Natural killer cell (primary cell): ENCODE results near the gene GCLC. TPM values are rescaled to one million over a fixed set of nuclear protein-coding genes. Genes with fewer than 3 reads are reported as not detected.

Source experiments
- ATAC-seq, 3 donors: fragments of 150-1000 bp in 2 of 3; fragments of 200-7000 bp in 1 of 3; cut with Tn5 transposase; 1 replicate in 1 of 3; 2 replicates in 2 of 3; pipeline ENCODE4 v1.10.0; 2021; ENCODE audit warnings: mild to moderate bottlenecking in 2 of 3, moderate library complexity in 2 of 3
- DNase-seq, 2 donors: peaks; one replicate each; pipeline versions ENCODE4 v3.0.0 to v3.0.0-alpha.2; 2013 to 2021; ENCODE audit warnings: mixed read lengths in 1 of 2
- H3K27ac ChIP-seq: one replicate; pipeline ENCODE4 v1.5.1; 2013; ENCODE audit warnings: mild to moderate bottlenecking, low read length
- H3K27me3 ChIP-seq: one replicate; pipeline ENCODE4 v1.6.1; 2013; ENCODE audit warnings: low read length; ENCODE audit not compliant: control insufficient read depth, insufficient read depth
- H3K36me3 ChIP-seq: one replicate; pipeline ENCODE4 v1.6.1; 2013; ENCODE audit warnings: low read length; ENCODE audit not compliant: control insufficient read depth, insufficient read depth
- H3K4me1 ChIP-seq: one replicate; pipeline ENCODE4 v1.6.1; 2013; ENCODE audit warnings: low read length; ENCODE audit not compliant: control insufficient read depth, insufficient read depth
- H3K4me3 ChIP-seq: one replicate; pipeline ENCODE4 v1.5.1; 2013; ENCODE audit warnings: low read length
- H3K9me3 ChIP-seq: one replicate; pipeline ENCODE4 v1.6.1; 2013; ENCODE audit warnings: low read length; ENCODE audit not compliant: control insufficient read depth, insufficient read depth
- H3K27ac Mint-ChIP-seq, 2 donors: one replicate each; pipeline ENCODE4 v1.8.0; 2022; ENCODE audit warnings: mild to moderate bottlenecking in 2 of 2, mixed read lengths in 2 of 2, moderate library complexity in 1 of 2
- H3K27me3 Mint-ChIP-seq, 2 donors: one replicate each; pipeline ENCODE4 v1.8.0; 2022; ENCODE audit warnings: low read depth in 2 of 2, mixed read lengths in 2 of 2
- H3K36me3 Mint-ChIP-seq: one replicate; pipeline ENCODE4 v1.8.0; 2022; ENCODE audit warnings: mixed read lengths
- H3K4me1 Mint-ChIP-seq, 2 donors: one replicate each; pipeline ENCODE4 v1.8.0; 2022; ENCODE audit warnings: mixed read lengths in 2 of 2
- H3K4me3 Mint-ChIP-seq: one replicate; pipeline ENCODE4 v1.8.0; 2022; ENCODE audit warnings: mild to moderate bottlenecking, moderate library complexity, mixed read lengths
- H3K9me3 Mint-ChIP-seq, 2 donors: one replicate each; pipeline ENCODE4 v1.8.0; 2022; ENCODE audit warnings: mixed read lengths in 2 of 2
- CTCF ChIP-seq: fragments of 200-600 bp; IDR thresholded peaks from one replicate; pipeline ENCODE4 v1.8.0; 2022; ENCODE audit warnings: antibody characterized with exemption
- WGBS: methylation state at CpG from one replicate; pipeline ENCODE4 v1.1.7; 2013; ENCODE audit warnings: missing lambda C conversion rate; ENCODE audit not compliant: insufficient coverage; 5-methylcytosine and 5-hydroxymethylcytosine counted together
- intact Hi-C: fragments of 100-400 bp; cut with micrococcal nuclease; formaldehyde crosslinking; loops from one replicate; pipeline ENCODE4 v1.14.2; 2022
- total RNA-seq, 4 donors: library from RNA; stranded (reverse); fragments of 120-200 nt in 1 of 4; gene quantifications; one replicate each; pipeline versions ENCODE4 v1.2.3 to v1.2.4, GENCODE V29; 2013 to 2022

The GCLC gene
- total RNA-seq, 3 donors from 2014 or later (not counting 1 experiment from before 2014, with no cell fraction given), result 39.0 to 52.7 (median 39.2) TPM

GRCh38 chr6:53523511-53524454, 21.1 kb downstream of the GCLC start:
- no peak for DNase-seq
- no peak for TF ChIP-seq CTCF
- no peaks in the 10 kb centered on the region for H3K27me3 ChIP-seq
- no peak overlapping the region for H3K27ac ChIP-seq
- no peaks in the 10 kb centered on the region for H3K4me1 ChIP-seq
- Mint-ChIP-seq H3K27ac (no peak overlapping the region), H3K27me3 (no peaks in the 10 kb centered on the region), H3K36me3 (peaks cover 9% of the 10 kb centered on the region), H3K9me3 (no peaks in the 10 kb centered on the region), H3K4me3 (no peak overlapping the region), H3K4me1 (peaks cover 22 to 23% of the 10 kb centered on the region in 2 donors)
- intact Hi-C loops, result no loop called here
- H3K9me3 ChIP-seq, result no peaks in the 10 kb centered on the region
- WGBS, result 87% methylated on average over 6 of the region's 8 CpGs
- ATAC-seq, result no peak
- no peak overlapping the region for H3K4me3 ChIP-seq
- H3K36me3 ChIP-seq, result peaks cover 3% of the 10 kb centered on the region

- Histone ChIP-seq H3K27ac (no peak overlapping the region), H3K4me3 (no peak overlapping the region), H3K4me1 (no peaks in the 10 kb centered on the region), H3K9me3 (no peaks in the 10 kb centered on the region), H3K36me3 (peaks cover 5% of the 10 kb centered on the region), H3K27me3 (no peaks in the 10 kb centered on the region)
- Mint-ChIP-seq H3K27ac (no peak overlapping the region), H3K36me3 (peaks cover 9% of the 10 kb centered on the region), H3K4me3 (no peak overlapping the region), H3K9me3 (no peaks in the 10 kb centered on the region), H3K4me1 (peaks cover 16 to 17% of the 10 kb centered on the region in 2 donors), H3K27me3 (no peaks in the 10 kb centered on the region)
- 95% methylated on average over 14 of the region's 14 CpGs for WGBS
- DNase-seq (no peak), ATAC-seq (no peak)
- TF ChIP-seq CTCF, result no peak
- intact Hi-C loops, result no loop called here
Measured at GRCh38 chr6:53520320-53520928, 24.5 kb downstream of the GCLC start.

GRCh38 chr6:53518862-53519261, 26.0 kb downstream of the GCLC start:
- DNase-seq (no peak), ATAC-seq (no peak)
- Histone ChIP-seq H3K4me1 (no peaks in the 10 kb centered on the region), H3K27me3 (no peaks in the 10 kb centered on the region), H3K36me3 (peaks cover 20% of the 10 kb centered on the region), H3K4me3 (no peak overlapping the region), H3K27ac (no peak overlapping the region), H3K9me3 (no peaks in the 10 kb centered on the region)
- Mint-ChIP-seq H3K9me3 (no peaks in the 10 kb centered on the region), H3K27ac (no peak overlapping the region), H3K36me3 (peaks cover 9% of the 10 kb centered on the region), H3K4me3 (no peak overlapping the region), H3K4me1 (peaks cover 8 to 11% of the 10 kb centered on the region in 2 donors), H3K27me3 (no peaks in the 10 kb centered on the region)
- intact Hi-C loops, result no loop called here
- WGBS, result 87% methylated on average over 1 of the region's 1 CpG
- TF ChIP-seq CTCF, result no peak
